Kidney (tissue), 14 donors: ENCODE data around the gene PACS2. TPM values are rescaled to one million over a fixed set of nuclear protein-coding genes. Genes with fewer than 3 reads are reported as not detected.
"Not testable (repeated sequence)": the region's sequence is repeated elsewhere in the genome, so short reads cannot be mapped to it uniquely, and the experiment has no call there.

Source experiments
- DNase-seq, 5 donors: peaks; one replicate each; pipeline ENCODE4 v3.0.0-alpha.2; 2013 to 2020
- FAIRE-seq: peaks from 2 replicates; lab custom pipeline; 2012; peaks lifted over from hg19 to GRCh38; lab: Jason Lieb, UNC
- H3K27ac ChIP-seq, 2 donors: one replicate each; pipeline ENCODE4 v1.7.0; 2013; ENCODE audit warnings: low read depth in 2 of 2, low read length in 2 of 2, inconsistent platforms in 1 of 2
- H3K27me3 ChIP-seq: one replicate; pipeline ENCODE4 v1.7.1; 2013; ENCODE audit warnings: low read length, inconsistent platforms; ENCODE audit not compliant: control insufficient read depth, insufficient read depth
- H3K36me3 ChIP-seq, 3 donors: one replicate each; pipeline versions ENCODE4 v1.7.0 to v1.7.1; 2013; ENCODE audit warnings: low read length in 3 of 3, control low read depth in 1 of 3, inconsistent platforms in 1 of 3; ENCODE audit not compliant: insufficient read depth in 3 of 3, control insufficient read depth in 2 of 3
- H3K4me1 ChIP-seq, 3 donors: one replicate each; pipeline versions ENCODE4 v1.7.0 to v1.7.1; 2013; ENCODE audit warnings: low read length in 3 of 3, inconsistent platforms in 1 of 3, low read depth in 1 of 3; ENCODE audit not compliant: control insufficient read depth in 2 of 3, insufficient read depth in 2 of 3
- H3K4me3 ChIP-seq, 3 donors: one replicate each; pipeline versions ENCODE4 v1.7.0 to v1.8.1; 2013; ENCODE audit warnings: low read length in 3 of 3, control low read depth in 1 of 3, inconsistent platforms in 1 of 3
- H3K9ac ChIP-seq, 3 donors: one replicate each; pipeline versions ENCODE4 v1.7.0 to v1.7.1; 2013; ENCODE audit warnings: low read length in 3 of 3, control low read depth in 1 of 3, inconsistent platforms in 1 of 3
- H3K9me3 ChIP-seq, 3 donors: one replicate each; pipeline versions ENCODE4 v1.7.0 to v1.7.1; 2013; ENCODE audit warnings: low read length in 3 of 3, control low read depth in 1 of 3, inconsistent platforms in 1 of 3; ENCODE audit not compliant: control insufficient read depth in 2 of 3, insufficient read depth in 1 of 3
- intact Hi-C: fragments of 100-400 bp; cut with DNase I; formaldehyde crosslinking; loops from one replicate; pipeline ENCODE4 v1.11.1; 2022
- polyA plus RNA-seq: library from polyadenylated mRNA; stranded (reverse); fragments of 350-450 nt; fragmentation: Illumina TruSeq; extraction: RNeasy Lipid Tissue Mini Kit (QIAGEN cat#74804); gene quantifications from one replicate; pipeline ENCODE4 v1.2.3, GENCODE V29; 2014; ENCODE audit warnings: low read depth, low replicate concordance; ENCODE audit not compliant: insufficient read depth
- total RNA-seq: library from RNA; stranded (reverse); fragmentation: NEBNext Ultra II Directional; extraction: Animal tissue kit (Norgen Biotek cat#: 25700); gene quantifications from one replicate; pipeline ENCODE4 v1.2.1, GENCODE V29; 2021
- TF ChIP-seq, protein P1 (sequence below): IDR thresholded peaks from 3 replicates; pipeline ENCODE4 v1.5.1; 2012; ENCODE audit warnings: mild to moderate bottlenecking, moderate library complexity, borderline replicate concordance; ENCODE audit not compliant: insufficient read depth; ENCODE audit errors: extremely low read depth
- donor health status: control.
- donor health status: control.
- donor health status: control.
- donor health status: control.
- donor health status: control.
- donor health status: DM: yes; HTN: yes; CAD: no.
- donor health status: Normal renal cell carcinoma (clear cell type).

PACS2 gene
- total and polyA plus RNA-seq, 2 donors from 2014 or later, result 35.7 to 83.9 TPM

DNA sequence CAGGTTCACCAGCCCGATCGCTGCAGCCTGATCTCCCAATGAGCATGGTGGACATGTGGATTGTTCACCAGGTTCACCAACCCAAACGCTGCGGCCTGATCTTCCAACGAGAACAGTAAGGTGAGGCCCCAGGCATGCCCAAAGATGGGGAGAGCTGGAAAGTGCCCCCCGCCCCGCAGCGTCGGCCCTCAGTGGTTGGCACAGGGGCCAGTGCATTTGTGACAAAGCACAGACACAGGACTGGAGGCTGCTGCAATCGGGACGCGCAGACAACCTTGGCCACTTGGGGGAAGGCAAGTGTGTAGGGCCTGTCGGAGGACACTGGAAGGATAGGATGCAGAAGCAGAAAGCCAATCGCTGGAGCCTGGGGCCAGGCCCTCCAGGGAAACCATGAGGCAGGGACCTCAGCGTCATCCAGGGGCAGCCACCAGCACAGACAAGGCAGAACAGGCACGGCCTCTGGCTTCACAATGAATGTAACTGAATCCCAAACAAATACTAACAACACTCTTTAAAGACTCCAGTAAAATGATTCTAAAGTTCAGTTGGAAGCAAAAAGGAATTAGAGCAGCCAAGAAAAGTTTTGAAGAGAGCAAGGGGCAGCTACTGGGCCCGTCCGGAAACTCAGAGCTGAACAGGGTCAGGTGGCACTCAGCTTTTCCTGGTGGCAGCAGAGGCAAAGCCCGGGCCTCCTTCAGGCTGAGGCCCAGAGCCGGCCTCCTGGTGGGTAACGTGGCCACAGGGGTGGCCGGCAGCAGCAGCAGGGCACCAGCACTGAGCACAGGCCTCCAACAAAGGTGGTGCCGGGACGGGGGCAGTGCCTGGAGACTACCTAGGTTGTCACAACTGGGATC lies 27.1 kb upstream of the PACS2 start:
- intact Hi-C loops, result no loop called here
- H3K27ac ChIP-seq, result no peak overlapping the region
- no peak overlapping the region for H3K4me3 ChIP-seq
- TF ChIP-seq, protein P1, sequence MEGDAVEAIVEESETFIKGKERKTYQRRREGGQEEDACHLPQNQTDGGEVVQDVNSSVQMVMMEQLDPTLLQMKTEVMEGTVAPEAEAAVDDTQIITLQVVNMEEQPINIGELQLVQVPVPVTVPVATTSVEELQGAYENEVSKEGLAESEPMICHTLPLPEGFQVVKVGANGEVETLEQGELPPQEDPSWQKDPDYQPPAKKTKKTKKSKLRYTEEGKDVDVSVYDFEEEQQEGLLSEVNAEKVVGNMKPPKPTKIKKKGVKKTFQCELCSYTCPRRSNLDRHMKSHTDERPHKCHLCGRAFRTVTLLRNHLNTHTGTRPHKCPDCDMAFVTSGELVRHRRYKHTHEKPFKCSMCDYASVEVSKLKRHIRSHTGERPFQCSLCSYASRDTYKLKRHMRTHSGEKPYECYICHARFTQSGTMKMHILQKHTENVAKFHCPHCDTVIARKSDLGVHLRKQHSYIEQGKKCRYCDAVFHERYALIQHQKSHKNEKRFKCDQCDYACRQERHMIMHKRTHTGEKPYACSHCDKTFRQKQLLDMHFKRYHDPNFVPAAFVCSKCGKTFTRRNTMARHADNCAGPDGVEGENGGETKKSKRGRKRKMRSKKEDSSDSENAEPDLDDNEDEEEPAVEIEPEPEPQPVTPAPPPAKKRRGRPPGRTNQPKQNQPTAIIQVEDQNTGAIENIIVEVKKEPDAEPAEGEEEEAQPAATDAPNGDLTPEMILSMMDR, result no peak
- DNase-seq (no peak), FAIRE-seq (no peak)
- peaks cover 0 to 13% (median 0%) of the 10 kb centered on the region in 3 donors for H3K36me3 ChIP-seq
- peaks cover 0 to 6% (median 0%) of the 10 kb centered on the region in 3 donors for H3K4me1 ChIP-seq
- H3K9ac ChIP-seq, result no peak overlapping the region
- H3K27me3 ChIP-seq, result no peaks in the 10 kb centered on the region
- no peaks in the 10 kb centered on the region for H3K9me3 ChIP-seq

DNA sequence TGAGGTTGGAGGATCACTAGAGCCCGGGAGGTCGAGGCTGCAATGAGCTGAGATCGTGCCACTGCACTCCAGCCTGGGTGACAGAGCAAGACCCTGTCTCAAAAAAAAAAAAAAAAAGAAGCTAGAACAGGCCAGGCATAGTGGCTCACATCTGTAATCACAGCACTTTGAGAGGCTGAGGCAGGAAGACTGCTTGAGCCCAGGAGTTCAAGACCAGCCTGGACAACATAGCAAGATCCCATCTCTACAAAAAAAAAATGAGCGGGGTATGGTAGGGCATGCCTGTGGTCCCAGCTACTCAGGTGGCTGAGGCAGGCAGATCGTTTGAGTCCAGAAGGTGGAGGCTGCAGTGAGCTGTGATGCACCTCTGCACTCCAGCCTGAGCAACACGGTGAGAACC lies 25.6 kb upstream of the PACS2 start:
- intact Hi-C loops, DNase-seq, FAIRE-seq: not testable (repeated sequence)

DNA sequence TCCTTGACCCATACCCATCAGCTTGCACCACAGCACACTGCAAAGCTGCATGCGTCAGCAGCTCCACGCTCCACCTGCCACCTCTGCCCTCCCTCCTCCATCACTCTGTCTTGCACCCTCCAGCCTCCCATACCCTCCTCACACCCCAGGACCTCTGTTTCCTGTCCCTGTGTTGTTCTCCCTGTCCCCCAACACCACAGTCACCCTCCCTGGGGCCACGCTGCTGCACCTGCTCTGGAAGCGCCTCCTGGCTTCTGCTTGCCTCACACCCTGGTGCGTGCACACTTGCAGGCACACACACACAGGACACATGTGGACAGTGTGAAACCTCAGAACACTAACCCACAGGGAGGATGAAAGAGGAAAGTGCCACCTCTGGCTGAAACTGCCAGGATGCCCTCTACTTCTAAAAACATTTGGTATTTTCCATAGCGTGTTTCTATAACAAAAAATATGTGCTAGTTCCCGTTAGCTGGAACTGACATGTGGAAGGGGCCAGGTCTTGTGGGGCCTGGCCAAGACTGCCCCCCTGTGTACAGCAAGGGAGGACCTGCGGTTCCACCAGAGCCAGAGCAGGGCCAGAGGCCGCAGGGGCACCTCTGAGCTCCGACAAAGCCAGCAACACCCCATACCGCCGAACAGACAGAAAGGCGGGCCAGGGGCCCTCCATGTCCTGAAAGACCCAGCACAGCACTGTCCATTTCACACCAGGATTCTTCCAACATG lies 23.8 kb upstream of the PACS2 start:
- no peak overlapping the region for H3K27ac ChIP-seq
- H3K9me3 ChIP-seq, result no peaks in the 10 kb centered on the region
- FAIRE-seq, result no peak
- intact Hi-C loops, result no loop called here
- H3K4me1 ChIP-seq, result peaks cover 0 to 6% (median 0%) of the 10 kb centered on the region in 3 donors
- no peak overlapping the region for H3K4me3 ChIP-seq
- TF ChIP-seq, protein P1, result no peak
- no peaks in the 10 kb centered on the region for H3K27me3 ChIP-seq
- DNase-seq, result no peak
- no peak overlapping the region for H3K9ac ChIP-seq
- no peaks in the 10 kb centered on the region for H3K36me3 ChIP-seq

More for the DNA sequence above, 25.6 kb upstream of the PACS2 start:
- not testable (repeated sequence) for H3K9me3 ChIP-seq, H3K36me3 ChIP-seq, H3K4me1 ChIP-seq, H3K27me3 ChIP-seq, H3K4me3 ChIP-seq, H3K9ac ChIP-seq, H3K27ac ChIP-seq
